ENCODE measurements around the gene PGK1.

GRCh38 chrX:78064152-78064551, 39.9 kb upstream of the PGK1 start:
- TF ChIP-seq EZH2phosphoT487 (IDR thresholded peaks at IDR 0.05; ENCODE audit: borderline replicate concordance, low read length) (no peak), EZH2 (IDR thresholded peaks at IDR 0.05; ENCODE audit: low read length, unreplicated experiment) (no peak)
- TF ChIP-seq, protein P1, sequence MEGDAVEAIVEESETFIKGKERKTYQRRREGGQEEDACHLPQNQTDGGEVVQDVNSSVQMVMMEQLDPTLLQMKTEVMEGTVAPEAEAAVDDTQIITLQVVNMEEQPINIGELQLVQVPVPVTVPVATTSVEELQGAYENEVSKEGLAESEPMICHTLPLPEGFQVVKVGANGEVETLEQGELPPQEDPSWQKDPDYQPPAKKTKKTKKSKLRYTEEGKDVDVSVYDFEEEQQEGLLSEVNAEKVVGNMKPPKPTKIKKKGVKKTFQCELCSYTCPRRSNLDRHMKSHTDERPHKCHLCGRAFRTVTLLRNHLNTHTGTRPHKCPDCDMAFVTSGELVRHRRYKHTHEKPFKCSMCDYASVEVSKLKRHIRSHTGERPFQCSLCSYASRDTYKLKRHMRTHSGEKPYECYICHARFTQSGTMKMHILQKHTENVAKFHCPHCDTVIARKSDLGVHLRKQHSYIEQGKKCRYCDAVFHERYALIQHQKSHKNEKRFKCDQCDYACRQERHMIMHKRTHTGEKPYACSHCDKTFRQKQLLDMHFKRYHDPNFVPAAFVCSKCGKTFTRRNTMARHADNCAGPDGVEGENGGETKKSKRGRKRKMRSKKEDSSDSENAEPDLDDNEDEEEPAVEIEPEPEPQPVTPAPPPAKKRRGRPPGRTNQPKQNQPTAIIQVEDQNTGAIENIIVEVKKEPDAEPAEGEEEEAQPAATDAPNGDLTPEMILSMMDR (conservative IDR thresholded peaks at IDR 0.05; ENCODE audit: low read depth, low read length), result no peak
